K562 (cell line): Measurements from ENCODE around the gene BLOC1S2. TPM values are rescaled to one million over a fixed set of nuclear protein-coding genes. Genes with fewer than 3 reads are reported as not detected.

Experiments
- ATAC-seq: fragments of 200-7000 bp; cut with Tn5 transposase; 3 replicates; pipeline ENCODE4 v1.9.1; 2020; ENCODE audit warnings: moderate library complexity
- BruUV-seq: library from RNA; stranded (reverse); fragments of 400-500 nt; replicated peaks from 2 replicates; lab custom pipeline; 2021; lab: Mats Ljungman, UMichigan
- CTCF ChIA-PET: fragments of 300-600 bp; formaldehyde crosslinking; extraction: SDS; loops from one replicate; lab custom pipeline; 2021; ENCODE audit warnings: low intra/inter-chr PET ratio; lab: Yijun Ruan, JAX
- POLR2A ChIA-PET: fragments of 300-600, 350-650 bp; sonication (Branson Sonifier 250); formaldehyde crosslinking; extraction: SDS; loops from one replicate; lab custom pipeline; 2021; ENCODE audit warnings: antibody characterized with exemption, inconsistent platforms; lab: Yijun Ruan, JAX
- DNase-seq, 4 experiments: peaks; one replicate each; pipeline versions ENCODE4 v3.0.0 to v3.0.0-alpha.2; 2011 to 2018; ENCODE audit warnings: low spot score in 3 of 4, mixed read lengths in 3 of 4; ENCODE audit errors: extremely low read depth in 1 of 4
- FAIRE-seq: peaks from 2 replicates; lab custom pipeline; 2011; peaks lifted over from hg19 to GRCh38; lab: Jason Lieb, UNC
- H2AFZ ChIP-seq: 2 replicates; pipeline ENCODE4 v1.6.0; 2011; ENCODE audit warnings: low read depth, low read length, control low read depth, inconsistent platforms
- H3K27ac ChIP-seq: fragments of 200-600 bp; 3 replicates; pipeline ENCODE4 v1.8.0; 2011; ENCODE audit warnings: low read depth, mild to moderate bottlenecking, control low read depth, inconsistent platforms, low read length, moderate library complexity, mixed read lengths; ENCODE audit errors: extremely low read depth
- H3K27me3 ChIP-seq, 2 experiments: fragments of 300-600 bp in 1 of 2; 2 replicates in 1 of 2; 3 replicates in 1 of 2; pipeline versions ENCODE4 v1.6.0 to v1.8.0; 2011; ENCODE audit warnings: inconsistent platforms in 2 of 2, low read length in 2 of 2, mild to moderate bottlenecking in 1 of 2, mixed read lengths in 1 of 2, moderate library complexity in 1 of 2; ENCODE audit not compliant: control insufficient read depth in 2 of 2, insufficient read depth in 2 of 2
- H3K36me3 ChIP-seq: fragments of 300-600 bp; 3 replicates; pipeline ENCODE4 v1.8.0; 2011; ENCODE audit warnings: mild to moderate bottlenecking, low read length, inconsistent platforms; ENCODE audit not compliant: control insufficient read depth, insufficient read depth
- H3K4me1 ChIP-seq, 2 experiments: fragments of 200-600 bp in 1 of 2; replicated peaks in 1 of 2; 2 replicates in 1 of 2; 3 replicates in 1 of 2; pipeline versions ENCODE4 v1.5.1 to v1.8.0; 2011; ENCODE audit warnings: inconsistent platforms in 2 of 2, low read length in 2 of 2, mild to moderate bottlenecking in 1 of 2, mixed read lengths in 1 of 2, moderate library complexity in 1 of 2; ENCODE audit not compliant: control insufficient read depth in 2 of 2, insufficient read depth in 2 of 2
- H3K4me2 ChIP-seq: 2 replicates; pipeline ENCODE4 v1.6.1; 2011; ENCODE audit warnings: low read length, control low read depth, inconsistent platforms, mixed read lengths; ENCODE audit not compliant: insufficient read depth
- H3K4me3 ChIP-seq: fragments of 200-600 bp; sonication (generic), shearing (Covaris generic); 2 replicates; pipeline ENCODE4 v1.5.1; 2016; ENCODE audit warnings: control low read depth, inconsistent platforms
- H3K79me2 ChIP-seq: fragments of 200-600 bp; 3 replicates; pipeline ENCODE4 v1.8.0; 2011; ENCODE audit warnings: low read length, inconsistent platforms; ENCODE audit not compliant: control insufficient read depth, insufficient read depth
- H3K9ac ChIP-seq, 2 experiments: 2 replicates each; pipeline versions ENCODE4 v1.6.0 to v1.6.1; 2011; ENCODE audit warnings: low read depth in 2 of 2, low read length in 2 of 2, control low read depth in 1 of 2, inconsistent platforms in 1 of 2, mild to moderate bottlenecking in 1 of 2, mixed read lengths in 1 of 2; ENCODE audit not compliant: insufficient read depth in 1 of 2
- H3K9me1 ChIP-seq: one replicate; pipeline ENCODE4 v1.6.0; 2011; ENCODE audit warnings: inconsistent platforms, mild to moderate bottlenecking, low read length, moderate library complexity; ENCODE audit not compliant: control insufficient read depth, insufficient read depth
- H3K9me3 ChIP-seq: replicated peaks from 2 replicates; pipeline ENCODE4 v1.5.1; 2011; ENCODE audit warnings: low read depth, low read length, inconsistent platforms; ENCODE audit not compliant: control insufficient read depth, insufficient read depth
- H4K20me1 ChIP-seq: replicated peaks from 2 replicates; pipeline ENCODE4 v1.6.1; 2011; ENCODE audit warnings: low read length, inconsistent platforms, mixed read lengths; ENCODE audit not compliant: control insufficient read depth, insufficient read depth
- ARID1B ChIP-seq: fragments of 450-650 bp; IDR thresholded peaks from 2 replicates; pipeline ENCODE4 v1.6.1; 2016; ENCODE audit warnings: antibody characterized with exemption, mild to moderate bottlenecking, inconsistent platforms
- PTTG1 ChIP-seq: fragments of 450-650 bp; IDR thresholded peaks from 2 replicates; pipeline ENCODE4 v1.6.1; 2016; ENCODE audit warnings: low read depth, mild to moderate bottlenecking, missing genetic modification characterization, missing compliant biosample characterization
- TCF7 ChIP-seq: sonication (generic); IDR thresholded peaks from 2 replicates; pipeline ENCODE4 v1.6.1; 2016; ENCODE audit warnings: antibody characterized with exemption, borderline replicate concordance
- ZNF668 ChIP-seq: fragments of 250-450 bp; sonication (Bioruptor Pico); IDR thresholded peaks from 2 replicates; pipeline ENCODE4 v1.8.0; 2022; ENCODE audit warnings: mild to moderate bottlenecking, inconsistent platforms
- WGBS: fragments of 100-300 bp; shearing (Covaris generic); methylation state at CpG from one replicate; pipeline ENCODE4 v1.1.6; 2016; ENCODE audit warnings: low coverage, mixed read lengths; ENCODE audit not compliant: insufficient coverage; ENCODE audit errors: missing lambda C conversion rate; 5-methylcytosine and 5-hydroxymethylcytosine counted together
- in situ Hi-C: fragments of 300-500 bp; cut with MboI; formaldehyde crosslinking; loops from 4 replicates; pipeline ENCODE4 v1.15.0; 2018; ENCODE audit warnings: inconsistent platforms, mixed read lengths
- intact Hi-C: fragments of 100-400 bp; cut with micrococcal nuclease; formaldehyde crosslinking; loops from 2 replicates; pipeline ENCODE4 v1.14.2; 2022
- polyA plus RNA-seq, 8 experiments: library from polyadenylated mRNA; depleted of rRNA in 4 of 8; stranded (reverse) in 5 of 8; unstranded in 3 of 8; fragments of >200 nt; fragmentation: Nextera tagmentation in 2 of 8; fragmentation: Illumina TruSeq in 1 of 8; extraction: Ambion mirVana in 2 of 8; extraction: Trizol in 1 of 8; gene quantifications; 2 replicates each; pipeline versions ENCODE4 v1.2.1 to v1.2.3, GENCODE V29; 2011 to 2014; ENCODE audit warnings: inconsistent platforms in 1 of 8, missing spikeins in 1 of 8
- total RNA-seq, 7 experiments: library from RNA; depleted of rRNA in 6 of 7; stranded (reverse); fragments of >200 nt in 6 of 7; fragmentation: Illumina TruSeq in 2 of 7; extraction: Trizol in 2 of 7; gene quantifications; 2 replicates each; pipeline versions ENCODE4 v1.2.1 to v1.2.3, GENCODE V29; 2011 to 2021; ENCODE audit warnings: low replicate concordance in 1 of 7
- TF ChIP-seq, protein P1 (sequence below): sonication (generic); formaldehyde crosslinking; IDR thresholded peaks from 2 replicates; pipeline ENCODE4 v1.8.1; 2022; ENCODE audit warnings: missing genetic modification reagents
- TF ChIP-seq, protein P2 (sequence below): fragments of 200-800 bp; sonication (Bioruptor generic); IDR thresholded peaks from 2 replicates; pipeline ENCODE4 v1.6.1; 2017; ENCODE audit warnings: missing genetic modification characterization, missing compliant biosample characterization
- TF ChIP-seq, protein P3 (sequence below): fragments of 250-450 bp; sonication (Bioruptor Pico); IDR thresholded peaks from 2 replicates; pipeline ENCODE4 v1.4.0; 2020; ENCODE audit warnings: borderline replicate concordance

The BLOC1S2 gene
- total and polyA plus RNA-seq, 9 of the 15 experiments (the other 6 are each of a cell fraction or from before 2014, with no cell fraction given): 29.5 to 45.8 (median 34.9) TPM

DNA sequence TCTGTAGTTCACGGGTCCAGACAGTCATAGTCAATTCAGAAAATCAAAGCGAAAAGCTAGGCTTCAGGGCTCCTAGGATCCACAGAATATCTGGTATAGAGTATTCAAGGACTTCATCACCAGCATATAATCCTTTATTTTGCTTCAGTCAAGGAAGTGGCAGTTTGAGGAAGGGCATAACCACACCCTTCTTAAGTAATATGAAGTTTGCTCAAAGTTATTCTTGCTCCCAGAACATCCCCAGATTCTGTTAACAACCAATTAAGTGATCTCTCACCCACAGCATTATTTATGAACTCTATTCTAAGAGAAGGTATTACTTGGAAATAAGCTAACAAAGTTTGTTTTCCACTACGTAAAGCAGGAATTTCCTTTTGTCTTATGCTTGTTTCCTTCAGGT, 32.3 kb downstream of the BLOC1S2 start:
- 83% methylated on average over 3 of the region's 3 CpGs for WGBS
- Histone ChIP-seq H3K4me3 (no peak overlapping the region), H3K9ac (no peak overlapping the region), H3K4me1 (no peaks in the 10 kb centered on the region), H2AFZ (no peak overlapping the region), H3K27ac (no peak overlapping the region), H3K9me1 (no peaks in the 10 kb centered on the region), H3K36me3 (peaks cover 56% of the 10 kb centered on the region; the same call in 2 of the 3 replicates), H4K20me1 (no peaks in the 10 kb centered on the region), H3K79me2 (no peaks in the 10 kb centered on the region), H3K4me2 (no peak overlapping the region), H3K9me3 (no peaks in the 10 kb centered on the region), H3K27me3 (no peaks in the 10 kb centered on the region)
- no TSS peak for BruUV-seq
- no peak for ATAC-seq
- no peak for DNase-seq
- in situ Hi-C loops: no loop called here
- TF ChIP-seq, protein P1, sequence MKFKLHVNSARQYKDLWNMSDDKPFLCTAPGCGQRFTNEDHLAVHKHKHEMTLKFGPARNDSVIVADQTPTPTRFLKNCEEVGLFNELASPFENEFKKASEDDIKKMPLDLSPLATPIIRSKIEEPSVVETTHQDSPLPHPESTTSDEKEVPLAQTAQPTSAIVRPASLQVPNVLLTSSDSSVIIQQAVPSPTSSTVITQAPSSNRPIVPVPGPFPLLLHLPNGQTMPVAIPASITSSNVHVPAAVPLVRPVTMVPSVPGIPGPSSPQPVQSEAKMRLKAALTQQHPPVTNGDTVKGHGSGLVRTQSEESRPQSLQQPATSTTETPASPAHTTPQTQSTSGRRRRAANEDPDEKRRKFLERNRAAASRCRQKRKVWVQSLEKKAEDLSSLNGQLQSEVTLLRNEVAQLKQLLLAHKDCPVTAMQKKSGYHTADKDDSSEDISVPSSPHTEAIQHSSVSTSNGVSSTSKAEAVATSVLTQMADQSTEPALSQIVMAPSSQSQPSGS: no peak
- TF ChIP-seq ZNF668 (CRISPR knock-in tag) (no peak), TCF7 (no peak), ARID1B (no peak), PTTG1 (tag) (no peak)
- TF ChIP-seq, protein P2, sequence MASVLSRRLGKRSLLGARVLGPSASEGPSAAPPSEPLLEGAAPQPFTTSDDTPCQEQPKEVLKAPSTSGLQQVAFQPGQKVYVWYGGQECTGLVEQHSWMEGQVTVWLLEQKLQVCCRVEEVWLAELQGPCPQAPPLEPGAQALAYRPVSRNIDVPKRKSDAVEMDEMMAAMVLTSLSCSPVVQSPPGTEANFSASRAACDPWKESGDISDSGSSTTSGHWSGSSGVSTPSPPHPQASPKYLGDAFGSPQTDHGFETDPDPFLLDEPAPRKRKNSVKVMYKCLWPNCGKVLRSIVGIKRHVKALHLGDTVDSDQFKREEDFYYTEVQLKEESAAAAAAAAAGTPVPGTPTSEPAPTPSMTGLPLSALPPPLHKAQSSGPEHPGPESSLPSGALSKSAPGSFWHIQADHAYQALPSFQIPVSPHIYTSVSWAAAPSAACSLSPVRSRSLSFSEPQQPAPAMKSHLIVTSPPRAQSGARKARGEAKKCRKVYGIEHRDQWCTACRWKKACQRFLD (CRISPR knock-in tag): no peak
- TF ChIP-seq, protein P3, sequence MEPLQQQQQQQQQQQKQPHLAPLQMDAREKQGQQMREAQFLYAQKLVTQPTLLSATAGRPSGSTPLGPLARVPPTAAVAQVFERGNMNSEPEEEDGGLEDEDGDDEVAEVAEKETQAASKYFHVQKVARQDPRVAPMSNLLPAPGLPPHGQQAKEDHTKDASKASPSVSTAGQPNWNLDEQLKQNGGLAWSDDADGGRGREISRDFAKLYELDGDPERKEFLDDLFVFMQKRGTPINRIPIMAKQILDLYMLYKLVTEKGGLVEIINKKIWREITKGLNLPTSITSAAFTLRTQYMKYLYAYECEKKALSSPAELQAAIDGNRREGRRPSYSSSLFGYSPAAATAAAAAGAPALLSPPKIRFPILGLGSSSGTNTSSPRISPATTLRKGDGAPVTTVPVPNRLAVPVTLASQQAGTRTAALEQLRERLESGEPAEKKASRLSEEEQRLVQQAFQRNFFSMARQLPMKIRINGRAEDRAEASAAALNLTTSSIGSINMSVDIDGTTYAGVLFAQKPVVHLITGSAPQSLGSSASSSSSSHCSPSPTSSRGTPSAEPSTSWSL: no peak
- intact Hi-C loops: no loop called here
- ChIA-PET CTCF (no interaction called here), POLR2A (interaction anchor here (1.2 kb wide), 1 partner anchor 9 kb away, joined by 4 read pairs; no protein-coding TSS in a partner anchor)
- no peak for FAIRE-seq
